Testis (tissue), 3 donors: ENCODE results near the gene NANOS2. TPM values are rescaled to one million over a fixed set of nuclear protein-coding genes. Genes with fewer than 3 reads are reported as not detected.

ENCODE experiments used
- DNase-seq: peaks from one replicate; pipeline ENCODE4 v3.0.0-alpha.2; 2019
- H3K27ac ChIP-seq, 2 donors: fragments of 200-600 bp; sonication (generic); one replicate each; pipeline ENCODE4 v1.5.1; 2019
- H3K27me3 ChIP-seq: fragments of 200-600 bp; sonication (generic); one replicate; pipeline ENCODE4 v1.5.1; 2019
- H3K36me3 ChIP-seq: fragments of 200-600 bp; sonication (generic); one replicate; pipeline ENCODE4 v1.5.1; 2017; ENCODE audit warnings: low read depth; ENCODE audit errors: missing control alignments
- H3K4me1 ChIP-seq: fragments of 200-600 bp; sonication (generic); one replicate; pipeline ENCODE4 v1.5.1; 2019
- H3K4me3 ChIP-seq, 2 donors: fragments of 200-600 bp; sonication (generic); one replicate each; pipeline ENCODE4 v1.5.1; 2017 to 2019
- H3K9me3 ChIP-seq: fragments of 200-600 bp; sonication (generic); one replicate; pipeline ENCODE4 v1.5.1; 2017
- CTCF ChIP-seq, 3 experiments: fragments of 450-650 bp in 2 of 3; fragments of 200-600 bp in 1 of 3; sonication (generic) in 1 of 3; IDR thresholded peaks; one replicate each; pipeline ENCODE4 v1.5.1; 2016 to 2019; ENCODE audit warnings: antibody characterized with exemption in 3 of 3, mild to moderate bottlenecking in 2 of 3, moderate library complexity in 1 of 3
- POLR2A ChIP-seq: fragments of 450-650 bp; IDR thresholded peaks from one replicate; pipeline ENCODE4 v1.6.1; 2017; ENCODE audit warnings: antibody characterized with exemption, mild to moderate bottlenecking, moderate library complexity
- WGBS, 2 donors: methylation state at CpG; one replicate each; pipeline ENCODE4 v1.1.5; 2018; 5-methylcytosine and 5-hydroxymethylcytosine counted together
- intact Hi-C: fragments of 100-400 bp; cut with DNase I; formaldehyde crosslinking; loops from one replicate; pipeline ENCODE4 v1.15.1; 2023; ENCODE audit warnings: low total_unique reads
- polyA plus RNA-seq: library from polyadenylated mRNA; stranded (reverse); fragments of 350-450 nt; fragmentation: Illumina TruSeq; extraction: RNeasy Lipid Tissue Mini Kit (QIAGEN cat#74804); gene quantifications from one replicate; pipeline ENCODE4 v1.2.3, GENCODE V29; 2014; ENCODE audit warnings: low read depth, low replicate concordance; ENCODE audit not compliant: insufficient read depth
- total RNA-seq, 2 donors: library from RNA; depleted of rRNA; stranded (reverse); fragments of >200 nt; gene quantifications; one replicate each; pipeline ENCODE4 v1.2.3, GENCODE V29; 2016

Gene NANOS2
- total and polyA plus RNA-seq, 3 donors from 2014 or later, result 4.8 to 5.1 (median 4.8) TPM

DNA sequence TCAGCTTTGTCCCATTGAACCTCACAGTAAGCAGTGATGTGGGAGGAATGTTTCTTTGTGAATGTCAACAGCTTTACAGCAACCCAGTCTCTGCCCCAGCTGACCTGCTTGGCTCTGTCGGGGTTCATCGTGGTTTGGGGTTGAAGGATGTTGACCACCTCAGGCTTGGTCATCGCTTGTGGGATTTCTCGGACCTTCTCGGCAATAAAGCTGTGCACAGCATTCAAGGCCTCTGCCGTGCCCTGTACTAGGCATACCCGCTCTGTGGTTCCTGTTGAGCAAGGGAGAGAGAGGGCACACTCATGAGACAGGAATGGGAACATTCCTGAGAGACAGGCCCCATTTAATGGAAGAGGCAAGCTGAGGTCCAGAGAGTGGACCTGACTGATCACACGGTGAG, 39.1 kb upstream of the NANOS2 start:
- H3K4me3 ChIP-seq, result no peak overlapping the region
- no peaks in the 10 kb centered on the region for H3K9me3 ChIP-seq
- H3K36me3 ChIP-seq, result no peaks in the 10 kb centered on the region
- WGBS, 2 donors, result 92 to 94% methylated on average over 8 of the region's 8 CpGs
- H3K27me3 ChIP-seq, result no peaks in the 10 kb centered on the region
- peaks cover 3% of the 10 kb centered on the region for H3K4me1 ChIP-seq
- no peak for DNase-seq
- H3K27ac ChIP-seq, result no peak overlapping the region
- intact Hi-C loops, result no loop called here
- TF ChIP-seq POLR2A, result no peak
- TF ChIP-seq CTCF (IDR thresholded peaks at IDR 0.05), result no peak

- TF ChIP-seq POLR2A (no peak), CTCF (IDR thresholded peaks at IDR 0.05) (no peak)
- Histone ChIP-seq H3K9me3 (no peaks in the 10 kb centered on the region), H3K4me3 (peak overlapping the region; percentile 10 to 60), H3K27me3 (no peaks in the 10 kb centered on the region), H3K36me3 (no peaks in the 10 kb centered on the region), H3K27ac (no peak overlapping the region), H3K4me1 (peaks cover 3% of the 10 kb centered on the region)
- DNase-seq, result peak; percentile 86
- WGBS, 2 donors, result 1 to 8% methylated on average over 20 to 41 of the region's 43 CpGs
- intact Hi-C loops, result no loop called here
Measured at GRCh38 chr19:45952686-45953505, 38.3 kb upstream of the NANOS2 start.

DNA sequence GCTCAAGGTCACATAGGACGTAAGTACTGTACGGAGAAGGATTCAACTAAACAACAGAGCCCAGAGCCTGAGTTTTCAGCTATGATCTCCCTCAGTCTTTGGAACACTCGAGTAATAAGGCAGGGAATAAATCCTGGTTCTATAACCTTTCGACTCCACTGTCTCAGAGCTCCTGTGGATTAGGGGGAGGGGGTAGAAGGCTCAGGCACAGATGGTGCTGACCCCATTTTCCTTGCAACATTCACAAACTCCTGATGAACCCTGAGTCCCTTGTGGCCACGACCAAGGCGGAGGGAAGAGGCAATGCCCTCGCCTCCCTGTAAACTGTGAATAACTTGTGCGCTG, 37.7 kb upstream of the NANOS2 start:
- no peaks in the 10 kb centered on the region for H3K36me3 ChIP-seq
- DNase-seq, result no peak
- H3K27ac ChIP-seq, result no peak overlapping the region
- peaks cover 3% of the 10 kb centered on the region for H3K4me1 ChIP-seq
- H3K4me3 ChIP-seq, result peak overlapping the region; percentile 10 to 60
- no peaks in the 10 kb centered on the region for H3K9me3 ChIP-seq
- H3K27me3 ChIP-seq, result no peaks in the 10 kb centered on the region
- no peak for TF ChIP-seq CTCF (IDR thresholded peaks at IDR 0.05)
- no peak for TF ChIP-seq POLR2A
- intact Hi-C loops, result no loop called here
- WGBS, 2 donors, result 31 to 41% methylated on average over 7 to 8 of the region's 8 CpGs

- DNase-seq, result no peak
- no peaks in the 10 kb centered on the region for H3K9me3 ChIP-seq
- no peaks in the 10 kb centered on the region for H3K36me3 ChIP-seq
- no peak overlapping the region for H3K27ac ChIP-seq
- TF ChIP-seq CTCF (IDR thresholded peaks at IDR 0.05) (no peak), POLR2A (no peak)
- 92 to 95% methylated on average over 1 of the region's 1 CpG for WGBS, 2 donors
- peaks cover 3% of the 10 kb centered on the region for H3K4me1 ChIP-seq
- no peak overlapping the region for H3K4me3 ChIP-seq
- no peaks in the 10 kb centered on the region for H3K27me3 ChIP-seq
- intact Hi-C loops, result no loop called here
Measured at GRCh38 chr19:45947926-45948325, 33.3 kb upstream of the NANOS2 start.

DNA sequence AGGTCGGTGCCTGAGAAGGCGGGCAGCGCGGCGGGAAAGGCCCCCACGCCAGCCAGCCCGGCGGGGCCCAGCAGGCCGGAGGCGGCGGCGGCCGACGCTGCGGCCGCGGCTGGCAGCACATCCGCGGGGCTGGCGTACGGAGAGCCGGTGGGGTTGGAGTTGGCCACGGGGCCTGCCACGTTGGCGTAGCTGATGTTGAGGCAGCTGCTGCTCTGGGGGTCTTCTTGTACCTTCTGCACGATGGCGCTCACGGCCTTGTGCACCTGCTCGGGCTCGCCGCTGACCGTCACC, 25.9 kb upstream of the NANOS2 start:
- no peaks in the 10 kb centered on the region for H3K36me3 ChIP-seq
- no peak overlapping the region for H3K27ac ChIP-seq
- H3K4me1 ChIP-seq, result no peaks in the 10 kb centered on the region
- TF ChIP-seq POLR2A (no peak), CTCF (IDR thresholded peaks at IDR 0.05) (no peak)
- WGBS, 2 donors, result 40 to 63% methylated on average over 30 to 32 of the region's 32 CpGs
- H3K27me3 ChIP-seq, result no peaks in the 10 kb centered on the region
- no peak for DNase-seq
- no peaks in the 10 kb centered on the region for H3K9me3 ChIP-seq
- peak overlapping the region; percentile 20 to 31 for H3K4me3 ChIP-seq
- intact Hi-C loops, result no loop called here
